ENCODE measurements around the gene KRTAP1-4.
"Not testable (repeated sequence)": the region's sequence is repeated elsewhere in the genome, so short reads cannot be mapped to it uniquely, and the experiment has no call there.

Gene KRTAP1-4

DNA sequence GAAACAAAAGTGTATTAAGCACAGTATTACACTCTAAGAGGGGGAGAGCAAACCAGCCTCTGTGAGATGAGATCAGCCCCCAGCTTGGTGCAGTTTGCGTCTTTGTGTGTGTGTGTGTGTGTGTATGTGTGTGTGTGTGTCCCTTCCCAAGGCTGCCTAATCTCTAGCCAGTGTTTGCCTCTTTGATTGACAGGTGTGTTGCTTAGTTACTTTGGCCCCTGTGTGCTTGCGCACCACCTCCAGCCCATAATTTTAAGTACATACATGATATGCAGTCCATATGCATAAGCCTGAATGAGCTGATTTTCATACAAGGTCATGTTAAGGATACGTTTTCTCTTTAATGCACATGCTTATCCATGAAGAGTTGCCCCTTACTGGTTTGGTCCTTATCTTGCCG lies 28.2 kb downstream of the KRTAP1-4 start:
- Histone ChIP-seq H3K27ac (no peak overlapping the region), H3K4me3 (no peak overlapping the region)
- TF ChIP-seq, protein P1, sequence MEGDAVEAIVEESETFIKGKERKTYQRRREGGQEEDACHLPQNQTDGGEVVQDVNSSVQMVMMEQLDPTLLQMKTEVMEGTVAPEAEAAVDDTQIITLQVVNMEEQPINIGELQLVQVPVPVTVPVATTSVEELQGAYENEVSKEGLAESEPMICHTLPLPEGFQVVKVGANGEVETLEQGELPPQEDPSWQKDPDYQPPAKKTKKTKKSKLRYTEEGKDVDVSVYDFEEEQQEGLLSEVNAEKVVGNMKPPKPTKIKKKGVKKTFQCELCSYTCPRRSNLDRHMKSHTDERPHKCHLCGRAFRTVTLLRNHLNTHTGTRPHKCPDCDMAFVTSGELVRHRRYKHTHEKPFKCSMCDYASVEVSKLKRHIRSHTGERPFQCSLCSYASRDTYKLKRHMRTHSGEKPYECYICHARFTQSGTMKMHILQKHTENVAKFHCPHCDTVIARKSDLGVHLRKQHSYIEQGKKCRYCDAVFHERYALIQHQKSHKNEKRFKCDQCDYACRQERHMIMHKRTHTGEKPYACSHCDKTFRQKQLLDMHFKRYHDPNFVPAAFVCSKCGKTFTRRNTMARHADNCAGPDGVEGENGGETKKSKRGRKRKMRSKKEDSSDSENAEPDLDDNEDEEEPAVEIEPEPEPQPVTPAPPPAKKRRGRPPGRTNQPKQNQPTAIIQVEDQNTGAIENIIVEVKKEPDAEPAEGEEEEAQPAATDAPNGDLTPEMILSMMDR (IDR thresholded peaks at IDR 0.05), result no peak
- no peak for DNase-seq (ENCODE audit: low spot score)

DNA sequence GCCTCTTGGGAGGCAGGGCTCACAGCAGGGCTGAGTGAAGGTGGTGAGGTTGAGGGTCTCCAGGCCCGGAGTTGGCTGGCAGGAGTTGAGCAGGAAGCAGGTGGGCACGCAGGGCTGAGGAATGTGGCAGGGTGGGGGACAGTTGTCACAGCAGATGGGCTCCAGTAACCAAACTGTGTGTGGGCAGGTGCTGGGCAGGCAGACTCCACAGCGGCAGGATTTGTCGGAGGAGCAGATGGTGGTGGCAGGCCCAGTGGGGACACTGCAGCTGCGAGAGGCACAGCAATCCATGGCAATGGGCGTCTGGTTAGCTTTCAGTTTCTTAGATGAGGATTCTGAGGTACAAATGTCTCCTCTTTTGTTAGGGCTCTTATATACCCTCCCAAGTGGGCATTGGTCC lies 30.4 kb downstream of the KRTAP1-4 start, which contains the start of gene KRTAP3-2:
TSS of gene KRTAP3-2 (minus strand) at position 344 of the 400 bp plus-strand sequence. CDS start at position 291, 53 bp downstream.
- not testable (repeated sequence) for H3K4me3 ChIP-seq; DNase-seq (ENCODE audit: low spot score); H3K27ac ChIP-seq

DNA sequence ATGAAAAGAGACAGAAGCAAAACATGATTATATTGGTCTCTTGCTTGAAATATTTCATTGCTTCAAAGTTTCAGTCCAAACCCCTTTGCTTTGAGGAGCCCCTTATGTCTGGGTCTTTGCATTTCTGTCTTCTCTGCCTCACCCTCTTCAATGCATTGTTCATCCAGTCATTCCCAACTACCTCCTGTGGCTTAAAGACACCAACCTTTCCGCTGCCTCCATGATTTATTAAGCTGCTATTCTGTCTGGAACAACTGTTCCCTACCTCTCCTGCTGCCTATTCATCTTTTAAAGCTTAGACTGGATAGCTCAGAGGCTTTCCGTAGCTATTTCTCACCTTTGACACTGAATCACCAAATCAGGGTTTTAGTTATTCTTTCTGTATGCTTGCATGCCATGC lies 32.6 kb downstream of the KRTAP1-4 start:
- H3K27ac ChIP-seq, result no peak overlapping the region
- no peak for DNase-seq (ENCODE audit: low spot score)
- TF ChIP-seq, protein P1 (IDR thresholded peaks at IDR 0.05), result no peak
- no peak overlapping the region for H3K4me3 ChIP-seq

DNA sequence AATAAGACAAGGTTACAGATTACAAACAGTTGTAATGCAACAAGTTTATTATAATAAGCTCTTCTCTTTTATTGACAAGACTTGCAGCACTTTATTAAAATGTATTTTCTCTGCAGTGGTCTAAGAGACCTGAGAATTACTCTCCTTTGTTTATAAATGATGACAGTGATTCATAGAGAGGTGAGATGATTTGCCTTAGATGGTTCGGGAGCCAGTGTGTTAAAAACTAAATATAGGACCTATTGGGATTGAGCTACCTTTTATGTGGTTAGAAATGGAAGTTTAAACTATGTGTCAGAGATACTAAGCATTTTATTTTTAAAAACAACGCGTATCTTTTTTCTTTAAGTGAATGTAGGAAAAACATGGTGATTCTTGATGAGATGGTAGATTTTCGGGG lies 33.2 kb downstream of the KRTAP1-4 start:
- Histone ChIP-seq H3K4me3 (no peak overlapping the region), H3K27ac (no peak overlapping the region)
- TF ChIP-seq, protein P1 (IDR thresholded peaks at IDR 0.05), result no peak
- no peak for DNase-seq (ENCODE audit: low spot score)

DNA sequence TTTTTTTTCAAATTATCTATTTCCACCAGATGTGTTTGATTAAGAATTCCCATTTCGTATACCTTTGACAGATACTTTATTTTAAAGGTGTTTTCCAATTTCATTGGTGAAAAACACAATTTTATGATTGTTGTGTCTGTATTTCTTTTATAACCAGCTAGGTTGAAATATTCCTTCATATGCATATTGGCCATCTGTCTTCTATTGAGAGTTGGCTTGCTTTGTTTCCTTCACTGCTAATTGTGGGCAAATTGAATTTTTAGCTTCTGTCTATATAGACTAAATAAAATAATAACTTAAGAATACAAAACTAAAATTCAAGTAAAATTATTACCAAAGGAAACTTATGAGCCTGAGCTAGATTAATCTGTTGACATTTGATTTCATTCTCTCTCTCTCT lies 34.9 kb downstream of the KRTAP1-4 start:
- DNase-seq (ENCODE audit: low spot score), result no peak
- Histone ChIP-seq H3K4me3 (no peak overlapping the region), H3K27ac (no peak overlapping the region)
- TF ChIP-seq, protein P1 (IDR thresholded peaks at IDR 0.05), result no peak

DNA sequence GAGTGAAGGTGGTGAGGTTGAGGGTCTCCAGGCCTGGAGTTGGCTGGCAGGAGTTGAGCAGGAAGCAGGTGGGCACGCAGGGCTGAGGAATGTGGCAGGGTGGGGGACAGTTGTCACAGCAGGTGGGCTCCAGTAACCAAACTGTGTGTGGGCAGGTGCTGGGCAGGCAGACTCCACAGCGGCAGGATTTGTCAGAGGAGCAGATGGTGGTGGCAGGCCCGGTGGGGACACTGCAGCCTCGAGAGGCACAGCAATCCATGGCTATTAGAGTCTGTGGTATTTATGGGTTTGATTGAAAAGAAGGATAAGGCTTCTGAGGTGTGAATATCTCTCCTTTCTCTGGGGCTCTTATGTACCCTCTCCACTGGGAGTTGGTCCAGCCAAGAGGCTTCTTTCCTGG lies 36.2 kb downstream of the KRTAP1-4 start, which contains the start of gene KRTAP3-3:
TSS of gene KRTAP3-3 (minus strand) at position 326 of the 400 bp plus-strand sequence. CDS start at position 259, 67 bp downstream.
- DNase-seq (ENCODE audit: low spot score), result no peak
- TF ChIP-seq, protein P1 (IDR thresholded peaks at IDR 0.05), result no peak
- no peak within 1 kb of the TSS for H3K27ac ChIP-seq
- H3K4me3 ChIP-seq, result no peak within 1 kb of the TSS

DNA sequence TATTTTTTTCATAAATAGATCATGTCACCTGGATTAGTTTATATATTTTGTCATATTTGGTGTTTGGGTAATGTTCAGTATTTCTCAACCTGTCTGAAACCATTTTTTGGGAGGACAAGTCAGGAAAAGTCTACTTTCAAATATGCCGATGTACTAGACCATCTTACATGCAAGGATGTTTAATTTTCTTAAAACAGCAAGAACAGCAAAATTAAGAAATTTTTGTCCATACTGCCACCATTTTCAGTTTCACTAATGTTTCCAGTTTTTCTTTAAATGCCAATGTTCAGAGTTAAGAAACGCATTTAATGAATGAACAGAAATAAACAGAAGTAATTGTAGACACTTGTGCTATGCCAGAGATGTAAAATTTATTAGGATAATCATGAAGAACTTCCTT lies 36.9 kb downstream of the KRTAP1-4 start:
- Histone ChIP-seq H3K27ac (no peak overlapping the region), H3K4me3 (no peak overlapping the region)
- TF ChIP-seq, protein P1 (IDR thresholded peaks at IDR 0.05), result no peak
- DNase-seq (ENCODE audit: low spot score), result no peak

DNA sequence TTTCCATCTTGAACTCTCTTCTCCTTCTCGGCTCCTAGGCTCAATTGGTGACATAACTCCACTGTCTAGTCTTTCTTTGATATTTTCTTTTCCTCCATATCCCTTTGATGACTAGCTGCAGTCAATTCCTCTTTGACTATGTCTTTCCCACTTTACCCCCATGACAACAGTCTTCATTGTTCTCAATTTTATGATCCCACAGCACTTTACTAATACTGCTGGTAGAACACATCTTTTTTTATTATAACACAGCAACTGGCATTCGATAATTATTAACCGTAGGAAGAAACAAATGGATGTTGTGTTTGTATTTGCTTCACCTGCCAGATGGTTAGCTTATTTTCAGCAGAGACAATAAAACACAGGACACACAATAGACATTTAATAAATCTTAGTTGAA lies 37.3 kb downstream of the KRTAP1-4 start:
- no peak for DNase-seq (ENCODE audit: low spot score)
- H3K27ac ChIP-seq, result no peak overlapping the region
- TF ChIP-seq, protein P1 (IDR thresholded peaks at IDR 0.05), result no peak
- H3K4me3 ChIP-seq, result no peak overlapping the region
